GM12892 (cell line): Measurements from ENCODE around the gene STAT5A.

Experiments used
- POLR2A ChIP-seq: IDR thresholded peaks from 2 replicates; pipeline ENCODE4 v1.6.1; 2011; ENCODE audit warnings: low read depth, low read length, control low read depth
- TAF1 ChIP-seq: IDR thresholded peaks from 2 replicates; pipeline ENCODE4 v1.6.1; 2011; ENCODE audit warnings: low read depth, mild to moderate bottlenecking, control low read depth, low read length, borderline replicate concordance

GRCh38 chr17:42309986-42310786, 21.9 kb downstream of the STAT5A start:
- no peak for TF ChIP-seq POLR2A
- TF ChIP-seq TAF1 = no peak
